K562 (cell line): ENCODE data around the gene CD248. TPM values are rescaled to one million over a fixed set of nuclear protein-coding genes. Genes with fewer than 3 reads are reported as not detected.

Experiments
- C11orf30 ChIP-seq: fragments of 450-650 bp; IDR thresholded peaks from 2 replicates; pipeline ENCODE4 v1.6.1; 2016; ENCODE audit warnings: low read depth, mild to moderate bottlenecking
- CHD4 ChIP-seq: fragments of 200-600 bp; sonication (generic); IDR thresholded peaks from 3 replicates; pipeline ENCODE4 v1.6.1; 2012; ENCODE audit warnings: low read depth, mild to moderate bottlenecking, mixed read lengths, low read length, inconsistent platforms; ENCODE audit not compliant: insufficient read depth, insufficient replicate concordance, poor library complexity, severe bottlenecking
- FOXK1 ChIP-seq: sonication (generic); formaldehyde crosslinking; IDR thresholded peaks from 2 replicates; pipeline ENCODE4 v1.8.0; 2022; ENCODE audit warnings: missing genetic modification reagents, mild to moderate bottlenecking, borderline replicate concordance
- HMG20A ChIP-seq: fragments of 450-650 bp; formaldehyde crosslinking; conservative IDR thresholded peaks from 2 replicates; pipeline ENCODE4 v1.4.0; 2020; ENCODE audit warnings: mild to moderate bottlenecking, mixed read lengths
- KAT8 ChIP-seq: fragments of 450-650 bp; IDR thresholded peaks from 2 replicates; pipeline ENCODE4 v1.6.1; 2016; ENCODE audit warnings: low read depth, mild to moderate bottlenecking
- KLF16 ChIP-seq: IDR thresholded peaks from 2 replicates; pipeline ENCODE4 v1.6.1; 2016; ENCODE audit warnings: antibody characterized with exemption
- NONO ChIP-seq, 2 experiments: fragments of 200-400 bp in 1 of 2; fragments of 450-650 bp in 1 of 2; formaldehyde crosslinking in 1 of 2; IDR thresholded peaks; 2 replicates each; pipeline ENCODE4 v1.6.1; 2017; ENCODE audit warnings: low read depth in 2 of 2, mild to moderate bottlenecking in 2 of 2, moderate library complexity in 2 of 2, low read length in 1 of 2
- PHF20 ChIP-seq: fragments of 450-650 bp; IDR thresholded peaks from 2 replicates; pipeline ENCODE4 v1.6.1; 2018; ENCODE audit not compliant: partially characterized antibody
- PPARD ChIP-seq: fragments of 250-450 bp; sonication (Bioruptor Pico); IDR thresholded peaks from 2 replicates; pipeline ENCODE4 v1.8.0; 2022; ENCODE audit warnings: inconsistent platforms, mild to moderate bottlenecking, moderate library complexity
- PYGO2 ChIP-seq: fragments of 450-650 bp; IDR thresholded peaks from 2 replicates; pipeline ENCODE4 v1.6.1; 2016; ENCODE audit warnings: mild to moderate bottlenecking, missing genetic modification characterization, moderate library complexity, missing compliant biosample characterization
- RHOXF2B ChIP-seq: fragments of 250-450 bp; sonication (Bioruptor Pico); conservative IDR thresholded peaks from 2 replicates; pipeline ENCODE4 v1.5.1; 2021
- SMAD4 ChIP-seq: fragments of 250-450 bp; sonication (Bioruptor Pico); conservative IDR thresholded peaks from 2 replicates; pipeline ENCODE4 v1.8.0; 2021; ENCODE audit warnings: inconsistent platforms, mild to moderate bottlenecking, moderate library complexity
- STAG1 ChIP-seq: sonication (generic); formaldehyde crosslinking; IDR thresholded peaks from 2 replicates; pipeline ENCODE4 v1.5.0; 2020; ENCODE audit warnings: missing genetic modification reagents, borderline replicate concordance
- SUPT5H ChIP-seq: fragments of 450-650 bp; IDR thresholded peaks from 2 replicates; pipeline ENCODE4 v1.6.1; 2016
- TCF7L2 ChIP-seq: fragments of 150-350 bp; IDR thresholded peaks from 2 replicates; pipeline ENCODE4 v1.6.1; 2016; ENCODE audit warnings: low read depth, mild to moderate bottlenecking, low read length, moderate library complexity
- TEAD1 ChIP-seq, 2 experiments: fragments of 450-650 bp in 1 of 2; sonication (generic) in 1 of 2; formaldehyde crosslinking; IDR thresholded peaks; 2 replicates each; pipeline versions ENCODE4 v1.4.0 to v1.8.0; 2020 to 2022; ENCODE audit warnings: mild to moderate bottlenecking in 2 of 2, missing genetic modification reagents in 1 of 2
- TOE1 ChIP-seq, 2 experiments: fragments of 450-650 bp in 1 of 2; sonication (generic) in 1 of 2; formaldehyde crosslinking in 1 of 2; IDR thresholded peaks; 2 replicates each; pipeline versions ENCODE4 v1.7.1 to v1.8.0; 2016 to 2022; ENCODE audit warnings: borderline replicate concordance in 2 of 2, mild to moderate bottlenecking in 2 of 2, antibody characterized with exemption in 1 of 2, inconsistent platforms in 1 of 2, low read depth in 1 of 2, missing genetic modification reagents in 1 of 2, moderate library complexity in 1 of 2
- ZFP30 ChIP-seq: fragments of 250-450 bp; sonication (Bioruptor Pico); IDR thresholded peaks from 2 replicates; pipeline ENCODE4 v1.8.0; 2022; ENCODE audit warnings: moderate library complexity, mild to moderate bottlenecking, inconsistent platforms, borderline replicate concordance
- ZNF197 ChIP-seq: fragments of 200-800 bp; sonication (Bioruptor generic); IDR thresholded peaks from 2 replicates; pipeline ENCODE4 v1.6.1; 2016; ENCODE audit warnings: low read depth, missing genetic modification characterization, missing compliant biosample characterization
- ZNF212 ChIP-seq: fragments of 450-650 bp; formaldehyde crosslinking; IDR thresholded peaks from 2 replicates; pipeline ENCODE4 v1.4.0; 2020; ENCODE audit warnings: mild to moderate bottlenecking
- ZNF384 ChIP-seq: IDR thresholded peaks from 2 replicates; pipeline ENCODE4 v1.6.1; 2012; ENCODE audit warnings: low read depth, low read length, improper control_type of control experiment
- ZNF436 ChIP-seq: fragments of 250-450, 450-650 bp; sonication (Bioruptor Pico); formaldehyde crosslinking; IDR thresholded peaks from 2 replicates; pipeline ENCODE4 v1.7.0; 2020; ENCODE audit warnings: mild to moderate bottlenecking
- ZNF717 ChIP-seq: fragments of 250-450 bp; sonication (Bioruptor Pico); IDR thresholded peaks from 2 replicates; pipeline ENCODE4 v1.5.0; 2021
- polyA plus RNA-seq, 8 experiments: library from polyadenylated mRNA; depleted of rRNA in 4 of 8; stranded (reverse) in 5 of 8; unstranded in 3 of 8; fragments of >200 nt; fragmentation: Nextera tagmentation in 2 of 8; fragmentation: Illumina TruSeq in 1 of 8; extraction: Ambion mirVana in 2 of 8; extraction: Trizol in 1 of 8; gene quantifications; 2 replicates each; pipeline versions ENCODE4 v1.2.1 to v1.2.3, GENCODE V29; 2011 to 2014; ENCODE audit warnings: inconsistent platforms in 1 of 8, missing spikeins in 1 of 8
- total RNA-seq, 7 experiments: library from RNA; depleted of rRNA in 6 of 7; stranded (reverse); fragments of >200 nt in 6 of 7; fragmentation: Illumina TruSeq in 2 of 7; extraction: Trizol in 2 of 7; gene quantifications; 2 replicates each; pipeline versions ENCODE4 v1.2.1 to v1.2.3, GENCODE V29; 2011 to 2021; ENCODE audit warnings: low replicate concordance in 1 of 7
- TF ChIP-seq, protein P1 (sequence below): fragments of 250-450 bp; sonication (Bioruptor Pico); IDR thresholded peaks from 2 replicates; pipeline ENCODE4 v1.5.0; 2021; ENCODE audit warnings: mild to moderate bottlenecking, borderline replicate concordance
- TF ChIP-seq, protein P2 (sequence below): fragments of 250-450 bp; sonication (Bioruptor Pico); IDR thresholded peaks from 2 replicates; pipeline ENCODE4 v1.8.0; 2021; ENCODE audit warnings: mild to moderate bottlenecking, moderate library complexity

The CD248 gene
- total and polyA plus RNA-seq, 9 of the 15 experiments (the other 6 are each of a cell fraction or from before 2014, with no cell fraction given), result 0.09 TPM; not detected in 8

DNA sequence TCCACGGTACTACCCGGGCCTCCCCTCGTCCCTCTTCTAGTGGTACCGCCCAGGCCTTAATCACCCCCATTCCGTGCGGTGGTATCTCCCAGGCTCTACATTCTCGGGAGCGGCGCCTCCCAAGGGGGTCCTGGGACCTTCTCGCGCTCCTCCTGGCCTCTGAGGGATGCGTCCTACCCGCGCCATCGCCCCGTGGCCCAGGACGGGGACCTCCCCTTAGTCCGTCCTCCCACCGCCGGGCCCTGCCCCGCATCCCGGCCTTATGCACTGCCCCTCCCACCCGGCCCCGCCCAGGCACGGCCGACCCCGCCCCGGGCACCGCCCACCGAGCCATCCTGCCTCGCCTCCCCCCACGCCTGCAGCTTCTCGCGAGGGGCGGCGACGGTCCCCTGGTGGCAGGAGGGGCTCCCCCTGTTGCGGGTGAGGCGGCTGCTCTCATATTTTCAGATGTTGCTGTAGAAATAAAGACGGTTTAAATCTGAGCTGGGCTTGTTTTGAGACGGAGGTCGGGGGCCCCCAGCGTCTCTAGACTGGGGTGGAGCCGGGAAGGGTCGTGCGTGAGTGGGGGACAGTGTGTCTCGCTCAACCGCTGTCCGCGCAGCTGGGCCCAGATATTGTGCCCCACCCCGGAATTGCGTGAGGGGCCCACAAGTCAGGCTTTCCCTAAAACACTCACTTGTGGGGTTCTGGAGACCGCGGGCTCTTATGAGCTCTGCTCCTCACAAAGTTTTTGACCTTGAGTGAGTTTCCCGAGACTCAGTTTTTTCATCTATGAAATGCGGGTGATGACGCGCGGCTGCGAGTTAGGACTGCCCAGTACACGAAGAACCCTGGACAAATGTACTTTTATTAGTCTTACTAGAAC lies 49.2 kb downstream of the CD248 start (continued):
- TF ChIP-seq, protein P1, sequence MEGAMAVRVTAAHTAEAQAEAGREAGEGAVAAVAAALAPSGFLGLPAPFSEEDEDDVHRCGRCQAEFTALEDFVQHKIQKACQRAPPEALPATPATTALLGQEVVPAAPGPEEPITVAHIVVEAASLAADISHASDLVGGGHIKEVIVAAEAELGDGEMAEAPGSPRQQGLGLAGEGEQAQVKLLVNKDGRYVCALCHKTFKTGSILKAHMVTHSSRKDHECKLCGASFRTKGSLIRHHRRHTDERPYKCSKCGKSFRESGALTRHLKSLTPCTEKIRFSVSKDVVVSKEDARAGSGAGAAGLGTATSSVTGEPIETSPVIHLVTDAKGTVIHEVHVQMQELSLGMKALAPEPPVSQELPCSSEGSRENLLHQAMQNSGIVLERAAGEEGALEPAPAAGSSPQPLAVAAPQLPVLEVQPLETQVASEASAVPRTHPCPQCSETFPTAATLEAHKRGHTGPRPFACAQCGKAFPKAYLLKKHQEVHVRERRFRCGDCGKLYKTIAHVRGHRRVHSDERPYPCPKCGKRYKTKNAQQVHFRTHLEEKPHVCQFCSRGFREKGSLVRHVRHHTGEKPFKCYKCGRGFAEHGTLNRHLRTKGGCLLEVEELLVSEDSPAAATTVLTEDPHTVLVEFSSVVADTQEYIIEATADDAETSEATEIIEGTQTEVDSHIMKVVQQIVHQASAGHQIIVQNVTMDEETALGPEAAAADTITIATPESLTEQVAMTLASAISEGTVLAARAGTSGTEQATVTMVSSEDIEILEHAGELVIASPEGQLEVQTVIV (CRISPR knock-in tag), result no peak
- TF ChIP-seq ZNF717 (CRISPR knock-in tag) (no peak), RHOXF2B (CRISPR knock-in tag) (no peak), KAT8 (no peak), TEAD1 (CRISPR knock-in tag; IDR thresholded peaks at IDR 0.05) (peak in 1 of 2 experiments; percentile 64; a peak in 3 of 4 replicates), PYGO2 (tag) (no peak), TOE1 (IDR thresholded peaks at IDR 0.05; ENCODE audit: borderline replicate concordance) (0 out of 2 replicates have a peak, but pooled peaks have one; percentile 30), TOE1 (CRISPR knock-in tag; IDR thresholded peaks at IDR 0.05; ENCODE audit: borderline replicate concordance, low read depth) (no peak), PPARD (CRISPR knock-in tag) (no peak), ZNF436 (CRISPR knock-in tag) (no peak), STAG1 (CRISPR knock-in tag) (no peak), SMAD4 (CRISPR knock-in tag) (peak; percentile 37; the same call in 1 of the 2 replicates), CHD4 (no peak), PHF20 (peak; percentile 30), ZNF197 (no peak), HMG20A (CRISPR knock-in tag) (no peak), TCF7L2 (peak; percentile 86), KLF16 (no peak), ZFP30 (no peak), NONO (IDR thresholded peaks at IDR 0.05; ENCODE audit: low read depth in 2 of 2, low read length in 1 of 2) (peak in 1 of 2 experiments; percentile 97; a peak in 2 of 4 replicates), ZNF212 (CRISPR knock-in tag) (no peak), ZNF384 (0 out of 2 replicates have a peak, but pooled peaks have one; percentile 17), C11orf30 (no peak), FOXK1 (CRISPR knock-in tag) (no peak), SUPT5H (peak; percentile 84)
- TF ChIP-seq, protein P2, sequence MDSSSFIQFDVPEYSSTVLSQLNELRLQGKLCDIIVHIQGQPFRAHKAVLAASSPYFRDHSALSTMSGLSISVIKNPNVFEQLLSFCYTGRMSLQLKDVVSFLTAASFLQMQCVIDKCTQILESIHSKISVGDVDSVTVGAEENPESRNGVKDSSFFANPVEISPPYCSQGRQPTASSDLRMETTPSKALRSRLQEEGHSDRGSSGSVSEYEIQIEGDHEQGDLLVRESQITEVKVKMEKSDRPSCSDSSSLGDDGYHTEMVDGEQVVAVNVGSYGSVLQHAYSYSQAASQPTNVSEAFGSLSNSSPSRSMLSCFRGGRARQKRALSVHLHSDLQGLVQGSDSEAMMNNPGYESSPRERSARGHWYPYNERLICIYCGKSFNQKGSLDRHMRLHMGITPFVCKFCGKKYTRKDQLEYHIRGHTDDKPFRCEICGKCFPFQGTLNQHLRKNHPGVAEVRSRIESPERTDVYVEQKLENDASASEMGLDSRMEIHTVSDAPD (CRISPR knock-in tag), result no peak
